Type B pancreatic cell (in vitro differentiated cells): ENCODE results near the gene ZC2HC1B. TPM values are rescaled to one million over a fixed set of nuclear protein-coding genes. Genes with fewer than 3 reads are reported as not detected.

Source experiments
- DNase-seq: peaks from one replicate; pipeline ENCODE4 v3.0.0; 2021; ENCODE audit warnings: mixed read lengths; ENCODE audit not compliant: unreplicated experiment; ENCODE audit errors: extremely low spot score
- H3K27ac Mint-ChIP-seq: 2 replicates; pipeline ENCODE4 v1.8.0; 2021; ENCODE audit warnings: mild to moderate bottlenecking, mixed read lengths
- H3K27me3 Mint-ChIP-seq: 2 replicates; pipeline ENCODE4 v1.8.0; 2021; ENCODE audit warnings: mixed read lengths
- H3K36me3 Mint-ChIP-seq: 2 replicates; pipeline ENCODE4 v1.8.0; 2021; ENCODE audit warnings: mixed read lengths
- H3K4me1 Mint-ChIP-seq: one replicate; pipeline ENCODE4 v1.8.0; 2021; ENCODE audit warnings: mixed read lengths; ENCODE audit not compliant: unreplicated experiment
- H3K4me3 Mint-ChIP-seq: 2 replicates; pipeline ENCODE4 v1.8.0; 2021; ENCODE audit warnings: mild to moderate bottlenecking, mixed read lengths
- H3K9me3 Mint-ChIP-seq: 2 replicates; pipeline ENCODE4 v1.8.0; 2021; ENCODE audit warnings: mixed read lengths
- CTCF ChIP-seq: fragments of 200-600 bp; sonication (generic); conservative IDR thresholded peaks from 2 replicates; pipeline ENCODE4 v1.5.0; 2021; ENCODE audit warnings: antibody characterized with exemption, mild to moderate bottlenecking
- total RNA-seq: library from RNA; stranded (reverse); gene quantifications from 2 replicates; pipeline ENCODE4 v1.2.1, GENCODE V29; 2021; ENCODE audit warnings: low replicate concordance

Gene ZC2HC1B
- total RNA-seq, 1 donor from 2014 or later, result 0.34 TPM

- Mint-ChIP-seq H3K27ac (no peak overlapping the region), H3K9me3 (peaks cover 4% of the 10 kb centered on the region), H3K27me3 (no peaks in the 10 kb centered on the region), H3K4me3 (no peak overlapping the region), H3K36me3 (no peaks in the 10 kb centered on the region), H3K4me1 (no peaks in the 10 kb centered on the region)
- TF ChIP-seq CTCF, result no peak
- no peak for DNase-seq
Observed at GRCh38 chr6:143928853-143929252, 64.6 kb downstream of the ZC2HC1B start.

- no peak for DNase-seq
- TF ChIP-seq CTCF, result no peak
- Mint-ChIP-seq H3K27ac (no peak overlapping the region), H3K9me3 (no peaks in the 10 kb centered on the region), H3K4me1 (no peaks in the 10 kb centered on the region), H3K4me3 (no peak overlapping the region), H3K27me3 (no peaks in the 10 kb centered on the region), H3K36me3 (no peaks in the 10 kb centered on the region)
Observed at GRCh38 chr6:143929975-143930374, 65.7 kb downstream of the ZC2HC1B start.

- no peaks in the 10 kb centered on the region for H3K36me3 Mint-ChIP-seq
- peaks cover 7% of the 10 kb centered on the region for H3K4me1 Mint-ChIP-seq
- no peaks in the 10 kb centered on the region for H3K9me3 Mint-ChIP-seq
- TF ChIP-seq CTCF, result no peak
- H3K27ac Mint-ChIP-seq, result no peak overlapping the region
- no peaks in the 10 kb centered on the region for H3K27me3 Mint-ChIP-seq
- no peak for DNase-seq
- H3K4me3 Mint-ChIP-seq, result no peak overlapping the region
Observed at GRCh38 chr6:143934331-143934730, 70.1 kb downstream of the ZC2HC1B start.

GRCh38 chr6:143934867-143935266 is 70.6 kb downstream of the ZC2HC1B start:
- peaks cover 12% of the 10 kb centered on the region for H3K4me1 Mint-ChIP-seq
- H3K9me3 Mint-ChIP-seq, result no peaks in the 10 kb centered on the region
- no peaks in the 10 kb centered on the region for H3K27me3 Mint-ChIP-seq
- TF ChIP-seq CTCF, result no peak
- H3K4me3 Mint-ChIP-seq, result no peak overlapping the region
- DNase-seq, result no peak
- H3K27ac Mint-ChIP-seq, result no peak overlapping the region
- peaks cover under 1% of the 10 kb centered on the region for H3K36me3 Mint-ChIP-seq

- DNase-seq, result no peak
- no peaks in the 10 kb centered on the region for H3K9me3 Mint-ChIP-seq
- peaks cover 16% of the 10 kb centered on the region for H3K4me1 Mint-ChIP-seq
- no peak overlapping the region for H3K4me3 Mint-ChIP-seq
- no peak for TF ChIP-seq CTCF
- peaks cover 4% of the 10 kb centered on the region for H3K36me3 Mint-ChIP-seq
- H3K27me3 Mint-ChIP-seq, result no peaks in the 10 kb centered on the region
- no peak overlapping the region for H3K27ac Mint-ChIP-seq
Observed at GRCh38 chr6:143936347-143936746, 72.1 kb downstream of the ZC2HC1B start.
